Muscle of back (tissue), 11 donors: ENCODE measurements around the gene ACOT8. TPM values are rescaled to one million over a fixed set of nuclear protein-coding genes. Genes with fewer than 3 reads are reported as not detected.
"Not testable (repeated sequence)": the region's sequence is repeated elsewhere in the genome, so short reads cannot be mapped to it uniquely, and the experiment has no call there.

ENCODE experiments used
- DNase-seq, 3 donors: peaks; one replicate each; pipeline versions ENCODE4 v3.0.0 to v3.0.0-alpha.2; 2013
- polyA plus RNA-seq, 10 donors: library from polyadenylated mRNA; unstranded; fragments of 120-200 nt; gene quantifications; one replicate each; pipeline ENCODE4 v1.2.1, GENCODE V29; 2013; ENCODE audit not compliant: insufficient read length in 10 of 10

Gene ACOT8
- polyA plus RNA-seq, 10 donors, result 16.0 to 21.7 (median 19.5) TPM

- DNase-seq, result peak; percentile 79 to 95 (median 84)
Observed at GRCh38 chr20:45890077-45890984, 33.1 kb upstream of the ACOT8 start.

GRCh38 chr20:45888681-45889080 is 31.5 kb upstream of the ACOT8 start:
- no peak for DNase-seq

- DNase-seq, result no peak
Observed at GRCh38 chr20:45887346-45887715, 30.1 kb upstream of the ACOT8 start, which contains the start of gene SPATA25. SPATA25 (minus strand) TSS chr20:45887622; CDS start chr20:45887590, 32 bp downstream.

GRCh38 chr20:45886590-45887345 is 29.6 kb upstream of the ACOT8 start:
- no peak for DNase-seq

GRCh38 chr20:45883100-45883469 is 25.9 kb upstream of the ACOT8 start:
- DNase-seq, result no peak

GRCh38 chr20:45882469-45883099 is 25.4 kb upstream of the ACOT8 start:
- no peak for DNase-seq

GRCh38 chr20:45880988-45881788 is 24.0 kb upstream of the ACOT8 start, which contains the start of gene ZSWIM1:
ZSWIM1 (plus strand) TSS chr20:45881227; CDS start chr20:45882593, 1,366 bp downstream.
- DNase-seq, result peak; percentile 99 to 100 (median 100)

GRCh38 chr20:45878076-45878761 is 21.0 kb upstream of the ACOT8 start:
- peak in 2 of 3 donors; percentile 34 to 61 for DNase-seq

- DNase-seq, result no peak
Observed at GRCh38 chr20:45874576-45874975, 17.4 kb upstream of the ACOT8 start.

- not testable (repeated sequence) for DNase-seq
Observed at GRCh38 chr20:45874104-45874481, 16.9 kb upstream of the ACOT8 start.

GRCh38 chr20:45873409-45874103 is 16.4 kb upstream of the ACOT8 start:
- no peak for DNase-seq

GRCh38 chr20:45872626-45873025 is 15.4 kb upstream of the ACOT8 start:
- DNase-seq, result no peak

GRCh38 chr20:45867819-45868176 is 10.6 kb upstream of the ACOT8 start:
- DNase-seq, result peak in 1 of 3 donors; percentile 38

GRCh38 chr20:45867136-45867818 is 10.1 kb upstream of the ACOT8 start:
- no peak for DNase-seq

GRCh38 chr20:45866454-45866853 is 9.3 kb upstream of the ACOT8 start:
- no peak for DNase-seq

GRCh38 chr20:45863543-45864470 is 6.6 kb upstream of the ACOT8 start:
- no peak for DNase-seq

GRCh38 chr20:45861221-45862075 is 4.3 kb upstream of the ACOT8 start:
- DNase-seq, result no peak
